Vagina (tissue), 2 donors: ENCODE results near the gene TXN2.

Experiments used
- CTCF ChIP-seq, 3 experiments: fragments of 450-650 bp in 2 of 3; fragments of 200-600 bp in 1 of 3; sonication (generic) in 1 of 3; IDR thresholded peaks; one replicate each; pipeline ENCODE4 v1.5.1; 2017 to 2019; ENCODE audit warnings: antibody characterized with exemption in 3 of 3, mild to moderate bottlenecking in 2 of 3, moderate library complexity in 2 of 3
- POLR2A ChIP-seq, 2 donors: fragments of 450-650 bp; IDR thresholded peaks; one replicate each; pipeline ENCODE4 v1.6.1; 2017; ENCODE audit warnings: antibody characterized with exemption in 2 of 2, mild to moderate bottlenecking in 2 of 2, moderate library complexity in 2 of 2

- TF ChIP-seq CTCF (IDR thresholded peaks at IDR 0.05) (no peak), POLR2A (IDR thresholded peaks at IDR 0.05) (no peak)
Measured at GRCh38 chr22:36460202-36460601, 21.2 kb downstream of the TXN2 start.
